ENCODE data around the gene ARRB2. TPM values are rescaled to one million over a fixed set of nuclear protein-coding genes. Genes with fewer than 3 reads are reported as not detected.

Gene ARRB2
- total RNA-seq, 1 donor from 2014 or later: 5.8 TPM

DNA sequence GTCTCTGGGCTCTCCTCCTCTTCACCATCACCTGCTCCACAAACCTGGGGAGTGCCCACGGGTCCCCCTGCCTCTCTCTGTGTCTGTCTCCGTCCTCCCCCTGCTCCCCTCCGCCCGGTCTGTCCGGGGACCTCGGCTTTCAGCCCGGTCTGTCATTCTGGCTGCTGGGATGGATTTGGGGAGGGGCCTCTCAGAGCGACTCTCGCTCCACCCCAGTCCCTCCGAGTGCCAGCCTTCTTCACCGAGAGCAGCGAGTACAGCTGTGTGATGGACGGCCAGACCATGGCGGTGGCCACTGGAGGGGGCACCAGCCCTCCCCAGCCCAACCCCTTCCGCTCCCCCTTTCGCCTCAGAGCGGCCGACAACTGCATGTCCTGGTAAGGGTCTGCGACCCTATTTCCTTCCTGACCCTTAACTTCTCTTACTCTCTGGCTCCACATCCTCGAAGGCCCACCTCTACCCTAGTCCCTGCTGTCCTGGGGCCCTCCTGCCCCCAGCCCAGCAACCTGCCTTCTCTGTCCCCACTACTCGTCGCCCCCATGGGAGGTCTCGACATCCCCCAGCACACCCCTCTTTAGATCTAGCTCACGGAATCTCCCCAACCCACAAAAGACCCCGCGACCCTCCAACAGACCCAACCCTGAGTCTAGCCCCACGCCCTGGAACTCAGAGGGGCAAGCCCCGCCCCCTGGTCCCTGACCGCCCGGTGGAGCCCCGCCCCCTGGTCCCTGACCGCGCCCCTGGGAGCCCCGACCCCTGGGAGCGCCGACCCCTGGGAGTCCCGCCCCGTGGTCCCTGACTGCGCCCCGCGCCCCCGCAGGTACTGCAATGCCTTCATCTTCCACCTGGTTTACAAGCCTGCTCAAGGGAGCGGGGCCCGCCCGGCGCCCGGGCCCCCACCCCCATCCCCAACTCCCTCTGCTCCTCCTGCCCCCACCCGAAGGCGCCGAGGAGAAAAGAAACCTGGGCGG is 34.9 kb downstream of the ARRB2 start:
- TF ChIP-seq, protein P1, sequence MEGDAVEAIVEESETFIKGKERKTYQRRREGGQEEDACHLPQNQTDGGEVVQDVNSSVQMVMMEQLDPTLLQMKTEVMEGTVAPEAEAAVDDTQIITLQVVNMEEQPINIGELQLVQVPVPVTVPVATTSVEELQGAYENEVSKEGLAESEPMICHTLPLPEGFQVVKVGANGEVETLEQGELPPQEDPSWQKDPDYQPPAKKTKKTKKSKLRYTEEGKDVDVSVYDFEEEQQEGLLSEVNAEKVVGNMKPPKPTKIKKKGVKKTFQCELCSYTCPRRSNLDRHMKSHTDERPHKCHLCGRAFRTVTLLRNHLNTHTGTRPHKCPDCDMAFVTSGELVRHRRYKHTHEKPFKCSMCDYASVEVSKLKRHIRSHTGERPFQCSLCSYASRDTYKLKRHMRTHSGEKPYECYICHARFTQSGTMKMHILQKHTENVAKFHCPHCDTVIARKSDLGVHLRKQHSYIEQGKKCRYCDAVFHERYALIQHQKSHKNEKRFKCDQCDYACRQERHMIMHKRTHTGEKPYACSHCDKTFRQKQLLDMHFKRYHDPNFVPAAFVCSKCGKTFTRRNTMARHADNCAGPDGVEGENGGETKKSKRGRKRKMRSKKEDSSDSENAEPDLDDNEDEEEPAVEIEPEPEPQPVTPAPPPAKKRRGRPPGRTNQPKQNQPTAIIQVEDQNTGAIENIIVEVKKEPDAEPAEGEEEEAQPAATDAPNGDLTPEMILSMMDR (IDR thresholded peaks at IDR 0.05; ENCODE audit: insufficient read depth, low read length, poor library complexity, severe bottlenecking): no peak
- no peak for DNase-seq (ENCODE audit: low read depth)
- Histone ChIP-seq H3K4me3 (ENCODE audit: low read depth, low read length) (no peak overlapping the region), H3K27me3 (ENCODE audit: control insufficient read depth, insufficient read depth, low read length) (peaks cover 51% of the 10 kb centered on the region), H3K36me3 (ENCODE audit: control insufficient read depth, insufficient read depth, low read length) (no peaks in the 10 kb centered on the region)

DNA sequence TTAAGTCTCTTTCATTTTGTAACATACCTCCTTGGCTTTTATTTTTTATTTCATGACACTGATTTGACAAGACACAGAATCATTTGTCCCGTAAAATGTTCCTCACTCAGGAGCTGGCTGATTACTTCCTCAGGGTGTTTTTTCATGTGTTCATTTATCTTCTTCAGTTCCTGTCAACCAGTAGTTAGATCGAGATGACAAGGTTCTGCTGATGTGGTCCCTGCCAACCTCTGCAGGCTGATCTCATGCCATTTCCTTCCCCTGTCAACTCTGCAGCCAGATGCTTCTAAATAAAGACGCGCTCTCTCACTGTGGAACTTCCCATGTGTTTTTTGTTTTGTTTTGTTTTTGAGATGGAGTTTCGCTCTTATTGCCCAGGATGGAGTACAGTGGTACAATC is 37.4 kb downstream of the ARRB2 start:
- peaks cover 44% of the 10 kb centered on the region for H3K27me3 ChIP-seq (ENCODE audit: control insufficient read depth, insufficient read depth, low read length)
- DNase-seq (ENCODE audit: low read depth): no peak
- TF ChIP-seq, protein P1 (IDR thresholded peaks at IDR 0.05; ENCODE audit: insufficient read depth, low read length, poor library complexity, severe bottlenecking): no peak
- no peak overlapping the region for H3K4me3 ChIP-seq (ENCODE audit: low read depth, low read length)
- no peaks in the 10 kb centered on the region for H3K36me3 ChIP-seq (ENCODE audit: control insufficient read depth, insufficient read depth, low read length)

DNA sequence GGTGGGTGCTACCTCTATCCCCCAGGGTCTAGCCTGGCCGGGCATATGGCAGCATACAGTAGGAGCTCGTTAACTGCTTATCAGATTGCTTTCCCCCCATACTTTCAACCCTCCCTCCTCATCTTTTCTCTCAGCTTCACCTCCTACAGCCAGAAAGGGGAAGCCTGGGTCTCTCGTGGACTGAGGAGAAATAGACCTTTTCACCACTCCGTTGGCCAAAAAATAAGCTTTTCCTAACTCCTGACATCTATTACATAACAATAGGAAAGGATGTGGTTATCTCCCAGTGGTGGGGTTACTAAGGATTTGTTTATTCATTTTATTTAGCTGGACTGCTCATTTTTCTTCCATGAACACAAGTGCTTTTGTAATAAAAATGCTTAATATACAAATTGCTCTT is 38.3 kb downstream of the ARRB2 start:
- DNase-seq (ENCODE audit: low read depth): no peak
- H3K36me3 ChIP-seq (ENCODE audit: control insufficient read depth, insufficient read depth, low read length): no peaks in the 10 kb centered on the region
- peaks cover 44% of the 10 kb centered on the region for H3K27me3 ChIP-seq (ENCODE audit: control insufficient read depth, insufficient read depth, low read length)
- H3K4me3 ChIP-seq (ENCODE audit: low read depth, low read length): no peak overlapping the region
- TF ChIP-seq, protein P1 (IDR thresholded peaks at IDR 0.05; ENCODE audit: insufficient read depth, low read length, poor library complexity, severe bottlenecking): no peak

DNA sequence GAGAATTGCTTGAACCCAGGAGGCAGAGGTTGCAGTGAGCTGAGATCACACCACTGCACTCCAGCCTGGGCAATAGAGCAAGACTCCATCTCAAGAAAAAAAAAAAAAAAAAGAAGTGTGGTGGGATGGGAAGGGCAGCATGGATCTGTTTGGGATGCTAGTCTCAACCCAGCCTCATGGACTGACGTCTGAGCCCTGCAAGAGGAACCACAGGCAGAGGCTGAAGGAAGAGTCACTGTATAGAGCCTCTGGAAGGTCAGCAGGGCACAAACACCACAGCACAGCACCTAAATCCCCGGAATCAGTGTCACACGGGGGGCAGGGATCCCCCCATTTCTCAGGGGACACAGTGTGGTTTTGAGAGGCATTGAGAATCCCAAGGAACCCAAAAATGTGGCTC is 40.2 kb downstream of the ARRB2 start:
- no peaks in the 10 kb centered on the region for H3K36me3 ChIP-seq (ENCODE audit: control insufficient read depth, insufficient read depth, low read length)
- peaks cover 26% of the 10 kb centered on the region for H3K27me3 ChIP-seq (ENCODE audit: control insufficient read depth, insufficient read depth, low read length)
- no peak for DNase-seq (ENCODE audit: low read depth)
- TF ChIP-seq, protein P1 (IDR thresholded peaks at IDR 0.05; ENCODE audit: insufficient read depth, low read length, poor library complexity, severe bottlenecking): no peak
- no peak overlapping the region for H3K4me3 ChIP-seq (ENCODE audit: low read depth, low read length)

DNA sequence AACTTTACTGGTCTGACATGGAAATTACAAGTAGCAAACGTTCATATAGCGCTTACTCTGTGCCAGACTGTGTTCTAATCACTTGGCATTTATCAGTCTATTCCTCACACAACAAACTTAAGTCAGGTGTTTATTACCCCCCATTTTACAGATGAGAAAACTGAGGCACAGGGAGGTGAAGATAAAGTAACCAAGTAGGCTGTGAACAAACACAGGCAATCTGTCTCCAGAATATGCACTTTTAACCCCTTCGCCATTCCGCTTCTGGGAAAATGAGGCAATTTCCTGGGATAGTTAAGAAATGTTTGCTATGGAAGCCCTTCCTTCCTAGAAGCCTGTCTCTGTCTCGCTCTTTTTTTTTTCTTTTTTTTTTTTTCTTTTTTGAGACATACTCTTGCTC is 41.5 kb downstream of the ARRB2 start:
- Histone ChIP-seq H3K36me3 (ENCODE audit: control insufficient read depth, insufficient read depth, low read length) (no peaks in the 10 kb centered on the region), H3K4me3 (ENCODE audit: low read depth, low read length) (no peak overlapping the region), H3K27me3 (ENCODE audit: control insufficient read depth, insufficient read depth, low read length) (peaks cover 18% of the 10 kb centered on the region)
- TF ChIP-seq, protein P1 (IDR thresholded peaks at IDR 0.05; ENCODE audit: insufficient read depth, low read length, poor library complexity, severe bottlenecking): no peak
- DNase-seq (ENCODE audit: low read depth): no peak
